Activated CD4-positive, alpha-beta T cell treated with anti-CD3 and anti-CD28 coated beads for 4 hours (primary cell): Measurements from ENCODE around the gene SLC6A1.

Experiments
- DNase-seq, 2 donors: peaks; one replicate each; pipeline ENCODE4 v3.0.0-alpha.2; 2020

Gene SLC6A1

GRCh38 chr3:10996345-10997013, 3.9 kb downstream of the SLC6A1 start:
- DNase-seq: no peak

GRCh38 chr3:10997196-10997595, 4.6 kb downstream of the SLC6A1 start:
- DNase-seq: no peak

- no peak for DNase-seq
Observed at GRCh38 chr3:10998542-10998941, 6.0 kb downstream of the SLC6A1 start.

GRCh38 chr3:10999221-11000107, 6.9 kb downstream of the SLC6A1 start:
- no peak for DNase-seq

- no peak for DNase-seq
Observed at GRCh38 chr3:11000528-11000927, 8.0 kb downstream of the SLC6A1 start.

- no peak for DNase-seq
Observed at GRCh38 chr3:11001020-11001657, 8.6 kb downstream of the SLC6A1 start.

GRCh38 chr3:11001658-11002021, 9.1 kb downstream of the SLC6A1 start:
- DNase-seq: no peak

- DNase-seq: no peak
Observed at GRCh38 chr3:11002371-11002807, 9.8 kb downstream of the SLC6A1 start.

GRCh38 chr3:11004563-11004962, 12.0 kb downstream of the SLC6A1 start:
- no peak for DNase-seq

- no peak for DNase-seq
Observed at GRCh38 chr3:11005686-11006256, 13.2 kb downstream of the SLC6A1 start.

- DNase-seq: no peak
Observed at GRCh38 chr3:11006986-11007933, 14.7 kb downstream of the SLC6A1 start.

- no peak for DNase-seq
Observed at GRCh38 chr3:11009898-11010297, 17.4 kb downstream of the SLC6A1 start.

- DNase-seq: no peak
Observed at GRCh38 chr3:11010426-11011165, 18.0 kb downstream of the SLC6A1 start.

GRCh38 chr3:11014253-11014652, 21.7 kb downstream of the SLC6A1 start:
- no peak for DNase-seq

- no peak for DNase-seq
Observed at GRCh38 chr3:11014752-11015151, 22.2 kb downstream of the SLC6A1 start.

- DNase-seq: no peak
Observed at GRCh38 chr3:11015369-11015768, 22.8 kb downstream of the SLC6A1 start.

- DNase-seq: no peak
Observed at GRCh38 chr3:11016727-11017126, 24.2 kb downstream of the SLC6A1 start.

- no peak for DNase-seq
Observed at GRCh38 chr3:11019116-11019819, 26.7 kb downstream of the SLC6A1 start.

- DNase-seq: no peak
Observed at GRCh38 chr3:11020764-11021163, 28.2 kb downstream of the SLC6A1 start.

GRCh38 chr3:11021611-11022011, 29.1 kb downstream of the SLC6A1 start:
- no peak for DNase-seq

- no peak for DNase-seq
Observed at GRCh38 chr3:11022115-11022514, 29.6 kb downstream of the SLC6A1 start.
